ENCODE measurements around the gene EBF4.

The EBF4 gene

DNA sequence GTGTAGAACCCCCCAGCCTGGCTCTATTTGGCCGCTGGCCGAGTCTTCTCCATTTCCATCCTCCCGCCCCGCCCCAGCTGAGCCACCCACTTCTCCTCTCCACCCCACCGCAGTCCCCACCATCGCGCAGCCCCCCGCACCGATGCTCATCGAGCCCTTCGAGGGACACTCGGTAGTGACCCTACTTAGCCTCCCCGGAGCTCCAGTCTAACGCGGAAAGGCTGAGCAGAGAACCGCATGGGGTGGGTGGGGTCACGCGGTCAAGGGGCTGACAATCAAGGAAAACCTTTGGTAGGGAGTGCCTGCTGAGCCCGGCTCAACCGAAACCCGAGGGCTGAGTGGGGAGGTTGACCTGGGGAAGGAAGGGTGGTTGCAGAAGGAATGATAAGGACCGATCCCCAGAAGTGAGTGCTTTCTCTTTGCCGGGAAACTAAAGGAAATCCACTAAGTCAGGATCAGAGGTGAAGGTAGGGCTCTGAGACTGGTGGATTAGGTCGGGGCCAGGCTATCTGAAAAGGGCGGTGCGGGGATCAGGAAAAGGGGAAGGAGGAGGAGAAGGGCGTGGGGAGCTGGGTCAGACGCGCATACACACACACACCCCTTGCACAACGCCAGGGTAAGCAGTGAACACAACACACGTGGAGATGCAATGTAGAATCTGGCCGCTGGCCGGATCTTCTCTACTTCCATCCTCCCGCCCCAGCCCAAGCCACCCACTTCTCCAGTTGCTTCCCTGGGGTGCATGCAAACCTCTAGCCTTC lies 58.1 kb downstream of the EBF4 start:
- Histone ChIP-seq H3K79me1 (replicated peaks; ENCODE audit: low read length, poor library complexity, severe bottlenecking) (no peaks in the 10 kb centered on the region), H2BK5ac (ENCODE audit: low read depth, low read length, poor library complexity, severe bottlenecking) (no peak overlapping the region), H3K9ac (ENCODE audit: low read length) (no peak overlapping the region), H4K91ac (ENCODE audit: low read length) (no peak overlapping the region), H3K4me1 (ENCODE audit: control insufficient read depth, insufficient read depth, low read depth, low read length) (peaks cover 25% of the 10 kb centered on the region), H3K27ac (ENCODE audit: low read length, poor library complexity, severe bottlenecking) (no peak overlapping the region), H4K8ac (ENCODE audit: low read length) (no peak overlapping the region), H2AK5ac (ENCODE audit: low read length, severe bottlenecking) (no peak overlapping the region), H2AFZ (ENCODE audit: low read depth, low read length) (no peak overlapping the region), H2BK12ac (ENCODE audit: low read length in 2 of 2) (no peak overlapping the region), H3K14ac (ENCODE audit: low read length in 2 of 2) (no peak overlapping the region), H3K9me3 (ENCODE audit: control insufficient read depth, low read length) (no peaks in the 10 kb centered on the region), H3K4ac (ENCODE audit: low read depth in 1 of 2, low read length in 2 of 2) (no peak overlapping the region), H3K4me2 (ENCODE audit: low read length, poor library complexity, severe bottlenecking) (no peak overlapping the region), H3K36me3 (ENCODE audit: control insufficient read depth in 1 of 2, insufficient read depth in 2 of 2, low read depth in 1 of 2, low read length in 2 of 2) (no peaks in the 10 kb centered on the region), H3K23ac (ENCODE audit: low read length in 2 of 2) (no peak overlapping the region), H2BK15ac (ENCODE audit: low read depth, poor library complexity, severe bottlenecking) (no peak overlapping the region), H2BK120ac (ENCODE audit: low read depth, low read length) (no peak overlapping the region), H3K27me3 (ENCODE audit: control insufficient read depth in 1 of 2, insufficient read depth in 1 of 2, low read length in 2 of 2) (peaks cover 91 to 94% of the 10 kb centered on the region in 2 experiments), H3K18ac (ENCODE audit: low read depth in 1 of 2, low read length in 2 of 2) (no peak overlapping the region), H3K4me3 (ENCODE audit: insufficient read depth in 1 of 2, low read depth in 1 of 2, low read length in 2 of 2) (peak overlapping the region in 1 of 2 experiments; percentile 68)
- DNase-seq, result peak; percentile 65
- 1% methylated on average over 28 of the region's 34 CpGs for WGBS

DNA sequence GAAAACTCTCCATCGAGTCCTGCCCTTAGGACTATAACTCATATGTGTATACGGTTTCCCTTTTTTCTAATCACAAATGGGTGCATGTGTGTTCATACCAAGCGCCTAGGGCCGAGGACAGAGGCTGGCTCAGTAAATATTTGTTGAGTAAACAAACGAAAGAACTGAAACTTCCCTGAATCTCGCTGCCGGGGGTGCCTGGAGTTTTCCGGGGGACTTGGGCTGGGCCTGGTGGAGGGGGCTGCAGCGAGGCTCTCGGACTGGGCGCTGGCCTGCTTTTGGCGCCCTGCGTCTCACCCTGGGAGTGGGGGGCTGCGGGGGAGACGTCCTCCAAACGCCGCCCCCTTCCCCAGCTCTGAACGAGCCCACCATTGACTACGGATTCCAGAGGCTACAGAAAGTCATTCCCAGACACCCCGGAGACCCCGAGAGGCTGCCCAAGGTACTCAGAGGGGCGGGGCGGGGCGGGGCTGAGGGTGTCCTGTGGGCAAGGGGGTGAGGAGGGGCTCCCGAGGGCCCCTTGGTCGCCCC lies 58.8 kb downstream of the EBF4 start:
- 0% methylated on average over 15 of the region's 26 CpGs for WGBS
- Histone ChIP-seq H2AFZ (ENCODE audit: low read depth, low read length) (no peak overlapping the region), H4K91ac (ENCODE audit: low read length) (no peak overlapping the region), H2BK12ac (ENCODE audit: low read length in 2 of 2) (no peak overlapping the region), H4K8ac (ENCODE audit: low read length) (no peak overlapping the region), H3K36me3 (ENCODE audit: control insufficient read depth in 1 of 2, insufficient read depth in 2 of 2, low read depth in 1 of 2, low read length in 2 of 2) (no peaks in the 10 kb centered on the region), H3K23ac (ENCODE audit: low read length in 2 of 2) (no peak overlapping the region), H2BK120ac (ENCODE audit: low read depth, low read length) (no peak overlapping the region), H3K9ac (ENCODE audit: low read length) (no peak overlapping the region), H3K4me3 (ENCODE audit: insufficient read depth in 1 of 2, low read depth in 1 of 2, low read length in 2 of 2) (peak overlapping the region in 1 of 2 experiments; percentile 68), H3K27me3 (ENCODE audit: control insufficient read depth in 1 of 2, insufficient read depth in 1 of 2, low read length in 2 of 2) (peaks cover 91 to 94% of the 10 kb centered on the region in 2 experiments), H2BK15ac (ENCODE audit: low read depth, poor library complexity, severe bottlenecking) (peak overlapping the region; percentile 54), H2BK5ac (ENCODE audit: low read depth, low read length, poor library complexity, severe bottlenecking) (no peak overlapping the region), H3K18ac (ENCODE audit: low read depth in 1 of 2, low read length in 2 of 2) (no peak overlapping the region), H3K27ac (ENCODE audit: low read length, poor library complexity, severe bottlenecking) (no peak overlapping the region), H3K79me1 (replicated peaks; ENCODE audit: low read length, poor library complexity, severe bottlenecking) (no peaks in the 10 kb centered on the region), H3K14ac (ENCODE audit: low read length in 2 of 2) (no peak overlapping the region), H3K4ac (ENCODE audit: low read depth in 1 of 2, low read length in 2 of 2) (no peak overlapping the region), H2AK5ac (ENCODE audit: low read length, severe bottlenecking) (no peak overlapping the region), H3K9me3 (ENCODE audit: control insufficient read depth, low read length) (no peaks in the 10 kb centered on the region), H3K4me1 (ENCODE audit: control insufficient read depth, insufficient read depth, low read depth, low read length) (peaks cover 25% of the 10 kb centered on the region), H3K4me2 (ENCODE audit: low read length, poor library complexity, severe bottlenecking) (peak overlapping the region; percentile 35)
- no peak for DNase-seq

DNA sequence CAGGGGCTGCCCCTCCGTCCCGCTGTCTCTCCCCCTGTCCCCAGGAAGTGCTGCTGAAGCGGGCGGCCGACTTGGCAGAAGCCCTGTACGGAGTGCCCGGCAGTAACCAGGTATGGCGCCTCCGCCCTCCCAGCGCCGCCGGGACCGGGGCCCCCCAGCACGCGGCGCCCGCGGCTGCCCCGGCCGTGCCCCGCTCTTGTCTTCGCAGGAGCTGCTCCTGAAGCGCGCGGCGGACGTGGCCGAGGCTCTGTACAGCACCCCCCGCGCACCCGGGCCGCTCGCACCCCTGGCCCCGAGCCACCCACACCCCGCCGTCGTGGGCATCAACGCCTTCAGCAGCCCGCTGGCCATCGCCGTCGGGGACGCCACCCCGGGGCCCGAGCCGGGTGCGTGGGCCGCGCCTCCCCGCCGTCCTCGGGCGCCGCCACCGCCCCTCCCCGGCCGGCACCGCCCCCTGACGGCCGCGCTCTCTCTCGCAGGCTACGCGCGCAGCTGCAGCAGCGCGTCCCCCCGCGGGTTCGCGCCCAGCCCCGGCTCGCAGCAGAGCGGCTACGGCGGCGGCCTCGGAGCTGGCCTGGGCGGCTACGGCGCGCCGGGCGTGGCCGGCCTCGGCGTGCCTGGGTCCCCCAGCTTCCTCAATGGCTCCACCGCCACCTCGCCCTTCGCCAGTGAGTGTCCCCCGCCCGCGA lies 59.4 kb downstream of the EBF4 start:
- H3K18ac ChIP-seq (ENCODE audit: low read depth in 1 of 2, low read length in 2 of 2), result peak overlapping the region in 1 of 2 experiments; percentile 55
- no peak overlapping the region for H3K9ac ChIP-seq (ENCODE audit: low read length)
- no peak overlapping the region for H2BK120ac ChIP-seq (ENCODE audit: low read depth, low read length)
- peak overlapping the region; percentile 26 for H3K4me2 ChIP-seq (ENCODE audit: low read length, poor library complexity, severe bottlenecking)
- H2BK15ac ChIP-seq (ENCODE audit: low read depth, poor library complexity, severe bottlenecking), result no peak overlapping the region
- no peaks in the 10 kb centered on the region for H3K9me3 ChIP-seq (ENCODE audit: control insufficient read depth, low read length)
- H2BK12ac ChIP-seq (ENCODE audit: low read length in 2 of 2), result peak overlapping the region in 1 of 2 experiments; percentile 68
- no peak overlapping the region for H3K4ac ChIP-seq (ENCODE audit: low read depth in 1 of 2, low read length in 2 of 2)
- H4K8ac ChIP-seq (ENCODE audit: low read length), result no peak overlapping the region
- peaks cover 25% of the 10 kb centered on the region for H3K4me1 ChIP-seq (ENCODE audit: control insufficient read depth, insufficient read depth, low read depth, low read length)
- no peak for DNase-seq
- H2BK5ac ChIP-seq (ENCODE audit: low read depth, low read length, poor library complexity, severe bottlenecking), result no peak overlapping the region
- WGBS, result 1% methylated on average over 57 of the region's 93 CpGs
- peak overlapping the region in 1 of 2 experiments; percentile 96 for H3K23ac ChIP-seq (ENCODE audit: low read length in 2 of 2)
- no peak overlapping the region for H3K27ac ChIP-seq (ENCODE audit: low read length, poor library complexity, severe bottlenecking)
- H2AK5ac ChIP-seq (ENCODE audit: low read length, severe bottlenecking), result no peak overlapping the region
- no peaks in the 10 kb centered on the region for H3K36me3 ChIP-seq (ENCODE audit: control insufficient read depth in 1 of 2, insufficient read depth in 2 of 2, low read depth in 1 of 2, low read length in 2 of 2)
- no peaks in the 10 kb centered on the region for H3K79me1 ChIP-seq (replicated peaks; ENCODE audit: low read length, poor library complexity, severe bottlenecking)
- H3K4me3 ChIP-seq (ENCODE audit: insufficient read depth in 1 of 2, low read depth in 1 of 2, low read length in 2 of 2), result peak overlapping the region; percentile 49 to 68
- H4K91ac ChIP-seq (ENCODE audit: low read length), result no peak overlapping the region
- no peak overlapping the region for H3K14ac ChIP-seq (ENCODE audit: low read length in 2 of 2)
- peak overlapping the region; percentile 94 for H2AFZ ChIP-seq (ENCODE audit: low read depth, low read length)
- H3K27me3 ChIP-seq (ENCODE audit: control insufficient read depth in 1 of 2, insufficient read depth in 1 of 2, low read length in 2 of 2), result peaks cover 84 to 94% of the 10 kb centered on the region in 2 experiments
